HEK293 (cell line): ENCODE results near the gene LRRC53.

ENCODE experiments used
- ATF2 ChIP-seq: fragments of 450-650 bp; formaldehyde crosslinking; IDR thresholded peaks from 2 replicates; pipeline ENCODE4 v1.5.1; 2016; ENCODE audit warnings: missing biosample characterization, missing genetic modification characterization, low read depth
- CTCF ChIP-seq: fragments of 450-650 bp; formaldehyde crosslinking; IDR thresholded peaks from 2 replicates; pipeline ENCODE4 v1.5.1; 2016; ENCODE audit warnings: missing biosample characterization, missing genetic modification characterization
- HIC1 ChIP-seq: fragments of 450-650 bp; formaldehyde crosslinking; IDR thresholded peaks from 2 replicates; pipeline ENCODE4 v1.5.1; 2016; ENCODE audit warnings: missing biosample characterization, missing genetic modification characterization
- TCF7L2 ChIP-seq: IDR thresholded peaks from 2 replicates; pipeline ENCODE4 v1.6.1; 2011; ENCODE audit warnings: low read depth, mild to moderate bottlenecking, inconsistent platforms, low read length, moderate library complexity, borderline replicate concordance
- ZBTB44 ChIP-seq: fragments of 450-650 bp; IDR thresholded peaks from 2 replicates; pipeline ENCODE4 v1.5.1; 2018; ENCODE audit warnings: missing biosample characterization, mild to moderate bottlenecking, missing genetic modification characterization
- ZNF184 ChIP-seq: fragments of 450-650 bp; IDR thresholded peaks from 2 replicates; pipeline ENCODE4 v1.5.1; 2018; ENCODE audit warnings: missing biosample characterization, mild to moderate bottlenecking, missing genetic modification characterization
- ZNF202 ChIP-seq: fragments of 450-650 bp; formaldehyde crosslinking; IDR thresholded peaks from 2 replicates; pipeline ENCODE4 v1.5.1; 2016; ENCODE audit warnings: missing biosample characterization, missing genetic modification characterization, borderline replicate concordance
- ZNF549 ChIP-seq: fragments of 450-650 bp; IDR thresholded peaks from 2 replicates; pipeline ENCODE4 v1.5.1; 2018; ENCODE audit warnings: missing biosample characterization, missing genetic modification characterization, mild to moderate bottlenecking, inconsistent platforms, moderate library complexity
- ZNF692 ChIP-seq: fragments of 450-650 bp; formaldehyde crosslinking; IDR thresholded peaks from 2 replicates; pipeline ENCODE4 v1.5.1; 2016; ENCODE audit warnings: missing biosample characterization, missing genetic modification characterization
- ZXDB ChIP-seq: fragments of 450-650 bp; formaldehyde crosslinking; IDR thresholded peaks from 2 replicates; pipeline ENCODE4 v1.5.1; 2016; ENCODE audit warnings: missing biosample characterization, missing genetic modification characterization

GRCh38 chr1:74548961-74549750 is 36.7 kb upstream of the LRRC53 start:
- TF ChIP-seq CTCF (no peak), ZNF184 (tag by site-specific recombination) (no peak), TCF7L2 (no peak), HIC1 (tag by site-specific recombination) (no peak), ZXDB (tag by site-specific recombination) (no peak), ATF2 (tag by site-specific recombination) (no peak), ZBTB44 (no peak), ZNF202 (tag by site-specific recombination) (no peak), ZNF692 (no peak), ZNF549 (tag by site-specific recombination) (no peak)
